Measurements from ENCODE around the gene TTC32. TPM values are rescaled to one million over a fixed set of nuclear protein-coding genes. Genes with fewer than 3 reads are reported as not detected.
A peak's percentile ranks its signal among the peaks of the same experiment; 100 is the strongest.

Gene TTC32
- total RNA-seq, 1 donor from 2014 or later, result 9.4 TPM

DNA sequence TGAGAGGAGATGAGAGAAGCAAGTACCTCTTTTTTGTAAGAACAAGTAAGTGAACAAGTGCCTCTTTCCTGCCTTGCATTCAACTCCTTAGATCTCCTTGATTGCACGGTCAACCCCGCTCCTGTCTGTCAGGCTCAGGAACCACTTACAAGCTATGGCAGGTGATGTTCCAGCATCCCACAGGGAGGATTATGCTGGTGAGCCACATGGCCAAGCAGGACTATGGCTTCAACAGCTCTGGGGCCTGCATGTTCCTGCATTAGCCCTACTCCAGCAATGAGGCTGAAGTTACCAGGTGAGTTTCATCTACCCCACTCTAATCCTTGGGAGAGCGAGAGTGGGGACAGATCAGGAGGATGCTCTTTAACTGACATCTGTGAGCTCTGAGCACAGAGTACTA, 29.5 kb downstream of the TTC32 start:
- Mint-ChIP-seq H3K4me1 (ENCODE audit: unreplicated experiment) (peaks cover 11% of the 10 kb centered on the region), H3K9me3 (ENCODE audit: unreplicated experiment) (no peaks in the 10 kb centered on the region), H3K27ac (ENCODE audit: unreplicated experiment) (no peak overlapping the region), H3K27me3 (ENCODE audit: unreplicated experiment) (no peaks in the 10 kb centered on the region), H3K36me3 (ENCODE audit: low read depth, unreplicated experiment) (no peaks in the 10 kb centered on the region), H3K4me3 (ENCODE audit: unreplicated experiment) (no peak overlapping the region)
- DNase-seq (ENCODE audit: low spot score), result no peak
- TF ChIP-seq, protein P1, sequence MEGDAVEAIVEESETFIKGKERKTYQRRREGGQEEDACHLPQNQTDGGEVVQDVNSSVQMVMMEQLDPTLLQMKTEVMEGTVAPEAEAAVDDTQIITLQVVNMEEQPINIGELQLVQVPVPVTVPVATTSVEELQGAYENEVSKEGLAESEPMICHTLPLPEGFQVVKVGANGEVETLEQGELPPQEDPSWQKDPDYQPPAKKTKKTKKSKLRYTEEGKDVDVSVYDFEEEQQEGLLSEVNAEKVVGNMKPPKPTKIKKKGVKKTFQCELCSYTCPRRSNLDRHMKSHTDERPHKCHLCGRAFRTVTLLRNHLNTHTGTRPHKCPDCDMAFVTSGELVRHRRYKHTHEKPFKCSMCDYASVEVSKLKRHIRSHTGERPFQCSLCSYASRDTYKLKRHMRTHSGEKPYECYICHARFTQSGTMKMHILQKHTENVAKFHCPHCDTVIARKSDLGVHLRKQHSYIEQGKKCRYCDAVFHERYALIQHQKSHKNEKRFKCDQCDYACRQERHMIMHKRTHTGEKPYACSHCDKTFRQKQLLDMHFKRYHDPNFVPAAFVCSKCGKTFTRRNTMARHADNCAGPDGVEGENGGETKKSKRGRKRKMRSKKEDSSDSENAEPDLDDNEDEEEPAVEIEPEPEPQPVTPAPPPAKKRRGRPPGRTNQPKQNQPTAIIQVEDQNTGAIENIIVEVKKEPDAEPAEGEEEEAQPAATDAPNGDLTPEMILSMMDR (IDR thresholded peaks at IDR 0.05; ENCODE audit: unreplicated experiment), result no peak

DNA sequence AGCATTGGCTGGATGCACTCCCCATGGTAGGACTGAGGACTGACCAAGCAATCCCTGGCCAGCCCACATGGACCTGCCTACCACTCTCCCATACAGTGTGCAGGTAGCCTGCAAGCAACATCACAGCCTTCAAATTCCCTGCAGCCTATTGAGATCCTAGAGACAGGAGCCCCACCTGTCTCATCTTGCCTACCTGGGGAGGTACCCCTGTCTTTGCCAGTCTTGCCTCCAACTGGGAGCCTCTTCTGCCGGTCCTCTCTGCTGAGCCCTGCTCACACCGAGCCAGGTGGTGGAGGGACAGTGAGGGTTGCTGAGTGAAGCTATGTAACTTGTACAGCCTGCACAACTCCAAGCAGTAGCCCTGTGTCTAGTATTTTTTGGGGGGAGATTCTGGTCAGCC, 29.9 kb downstream of the TTC32 start:
- Mint-ChIP-seq H3K27me3 (ENCODE audit: unreplicated experiment) (no peaks in the 10 kb centered on the region), H3K4me3 (ENCODE audit: unreplicated experiment) (no peak overlapping the region), H3K4me1 (ENCODE audit: unreplicated experiment) (peaks cover 11% of the 10 kb centered on the region), H3K9me3 (ENCODE audit: unreplicated experiment) (no peaks in the 10 kb centered on the region), H3K27ac (ENCODE audit: unreplicated experiment) (no peak overlapping the region), H3K36me3 (ENCODE audit: low read depth, unreplicated experiment) (no peaks in the 10 kb centered on the region)
- no peak for DNase-seq (ENCODE audit: low spot score)
- TF ChIP-seq, protein P1 (IDR thresholded peaks at IDR 0.05; ENCODE audit: unreplicated experiment), result no peak

DNA sequence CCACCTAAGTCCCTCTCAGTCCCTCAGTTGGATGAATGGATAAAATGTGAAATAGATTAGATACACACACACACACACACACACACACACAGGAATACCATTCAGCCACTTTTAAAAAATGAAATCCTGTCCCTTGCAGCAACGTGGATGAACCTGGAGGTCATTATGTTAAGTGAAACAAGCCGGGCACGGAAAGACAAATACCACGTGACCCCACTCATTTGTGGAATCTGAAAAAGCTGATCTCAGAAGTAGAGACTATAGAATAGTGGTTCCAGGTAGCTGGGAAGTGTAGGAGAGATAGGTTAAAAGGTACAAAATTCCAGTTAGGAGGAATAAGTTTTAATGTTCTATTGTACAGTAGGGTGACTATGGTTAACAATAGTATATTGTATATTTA, 31.0 kb downstream of the TTC32 start:
- no peaks in the 10 kb centered on the region for H3K36me3 Mint-ChIP-seq (ENCODE audit: low read depth, unreplicated experiment)
- no peaks in the 10 kb centered on the region for H3K27me3 Mint-ChIP-seq (ENCODE audit: unreplicated experiment)
- no peaks in the 10 kb centered on the region for H3K9me3 Mint-ChIP-seq (ENCODE audit: unreplicated experiment)
- no peak for DNase-seq (ENCODE audit: low spot score)
- TF ChIP-seq, protein P1 (IDR thresholded peaks at IDR 0.05; ENCODE audit: unreplicated experiment), result no peak
- no peak overlapping the region for H3K4me3 Mint-ChIP-seq (ENCODE audit: unreplicated experiment)
- H3K4me1 Mint-ChIP-seq (ENCODE audit: unreplicated experiment), result peaks cover 9% of the 10 kb centered on the region
- H3K27ac Mint-ChIP-seq (ENCODE audit: unreplicated experiment), result no peak overlapping the region

DNA sequence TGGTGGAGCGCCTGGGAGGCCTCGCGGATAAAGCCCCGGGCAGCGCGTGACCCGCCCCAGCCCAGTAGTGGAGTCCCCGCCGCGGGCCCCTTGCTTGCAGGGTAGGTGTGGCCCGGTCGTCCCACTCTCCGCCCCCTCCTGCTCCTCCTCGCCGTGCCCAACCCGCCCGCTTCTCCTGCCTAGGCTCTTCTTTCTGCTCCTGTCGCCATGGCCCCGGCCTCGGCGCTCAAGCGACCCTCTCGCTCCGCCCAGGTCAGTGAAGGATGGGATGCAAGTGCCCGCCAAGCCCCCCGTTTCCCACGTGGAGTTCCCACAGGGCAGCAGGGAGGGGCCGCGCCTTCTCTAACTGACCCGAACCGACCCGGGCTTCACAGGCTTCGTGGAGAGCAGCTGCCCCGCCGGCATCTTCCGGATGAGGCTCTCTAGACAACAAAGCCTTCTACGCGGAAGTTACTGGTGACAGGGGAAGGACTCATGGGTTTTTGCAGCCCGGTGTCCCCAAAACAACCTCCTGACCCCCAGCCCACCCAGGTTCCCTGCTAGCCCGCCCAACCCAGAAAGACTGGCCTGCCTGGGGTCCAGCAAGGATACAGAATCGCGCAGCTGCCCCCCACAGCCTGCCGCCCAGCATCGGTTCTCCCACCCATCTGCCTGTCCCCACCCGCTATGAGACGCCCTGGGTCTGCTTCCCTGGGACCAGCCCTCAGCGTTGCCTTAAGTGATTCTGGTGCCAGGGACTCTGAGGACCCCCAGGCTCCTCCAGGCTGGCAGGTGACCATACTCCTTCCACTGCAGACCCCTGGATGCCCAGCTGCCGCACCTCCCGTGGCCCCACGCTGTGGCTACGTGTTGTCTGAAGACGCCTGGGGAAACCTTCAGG, 32.8 kb downstream of the TTC32 start:
- Mint-ChIP-seq H3K4me3 (ENCODE audit: unreplicated experiment) (peak overlapping the region; percentile 85), H3K4me1 (ENCODE audit: unreplicated experiment) (peaks cover 1% of the 10 kb centered on the region), H3K27ac (ENCODE audit: unreplicated experiment) (no peak overlapping the region), H3K36me3 (ENCODE audit: low read depth, unreplicated experiment) (no peaks in the 10 kb centered on the region), H3K9me3 (ENCODE audit: unreplicated experiment) (no peaks in the 10 kb centered on the region), H3K27me3 (ENCODE audit: unreplicated experiment) (no peaks in the 10 kb centered on the region)
- DNase-seq (ENCODE audit: low spot score), result peak; percentile 39
- TF ChIP-seq, protein P1 (IDR thresholded peaks at IDR 0.05; ENCODE audit: unreplicated experiment), result no peak

DNA sequence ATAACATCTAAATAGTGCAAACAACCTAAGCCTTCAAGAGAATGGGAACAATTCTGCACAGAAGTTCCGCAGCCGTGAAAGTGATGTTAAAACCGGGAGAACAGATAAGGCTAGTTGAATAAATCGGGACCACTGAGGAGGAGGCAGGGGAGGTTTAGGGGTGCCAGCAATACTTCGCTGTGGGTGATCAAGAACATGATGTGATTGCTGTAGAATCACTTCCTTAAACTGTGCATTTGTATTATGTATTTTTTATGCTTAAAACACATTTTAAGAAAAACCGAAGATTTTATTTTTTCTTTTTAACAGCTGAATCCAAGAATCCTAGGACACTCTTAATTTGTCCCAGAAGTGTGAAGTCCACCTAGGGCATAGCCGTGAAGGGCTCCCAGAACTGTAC, 33.6 kb downstream of the TTC32 start:
- Mint-ChIP-seq H3K36me3 (ENCODE audit: low read depth, unreplicated experiment) (no peaks in the 10 kb centered on the region), H3K4me3 (ENCODE audit: unreplicated experiment) (peak overlapping the region; percentile 63), H3K27ac (ENCODE audit: unreplicated experiment) (peak overlapping the region; percentile 62), H3K4me1 (ENCODE audit: unreplicated experiment) (no peaks in the 10 kb centered on the region), H3K9me3 (ENCODE audit: unreplicated experiment) (no peaks in the 10 kb centered on the region), H3K27me3 (ENCODE audit: unreplicated experiment) (no peaks in the 10 kb centered on the region)
- no peak for DNase-seq (ENCODE audit: low spot score)
- TF ChIP-seq, protein P1 (IDR thresholded peaks at IDR 0.05; ENCODE audit: unreplicated experiment), result no peak

Measured in endothelial cell (in vitro differentiated cells).